PC-9 (cell line): Measurements from ENCODE around the gene CNGA2. TPM values are rescaled to one million over a fixed set of nuclear protein-coding genes. Genes with fewer than 3 reads are reported as not detected.

ENCODE experiments used
- BruUV-seq: library from RNA; stranded (reverse); fragments of 400-500 nt; replicated peaks from 2 replicates; lab custom pipeline; 2021; lab: Mats Ljungman, UMichigan
- CTCF ChIA-PET: fragments of 300-600 bp; sonication (Branson Sonifier 250); formaldehyde crosslinking; loops from one replicate; lab custom pipeline; 2022; ENCODE audit warnings: antibody characterized with exemption; lab: Charles Lee
- POLR2A ChIA-PET: fragments of 300-600 bp; sonication (Branson Sonifier 250); formaldehyde crosslinking; loops from one replicate; lab custom pipeline; 2022; ENCODE audit warnings: antibody characterized with exemption; ENCODE audit not compliant: unreplicated experiment; lab: Charles Lee
- DNase-seq, 2 experiments: peaks; one replicate each; pipeline versions ENCODE4 v3.0.0 to v3.0.0-alpha.2; 2015 to 2022; ENCODE audit warnings: mixed read lengths in 1 of 2
- H2AFZ ChIP-seq: fragments of 200-600 bp; sonication (generic); 2 replicates; pipeline ENCODE4 v1.8.1; 2017; ENCODE audit warnings: antibody characterized with exemption
- H3F3A ChIP-seq: fragments of 200-600 bp; sonication (generic); 2 replicates; pipeline ENCODE4 v1.8.1; 2017; ENCODE audit warnings: antibody characterized with exemption, mild to moderate bottlenecking, low read depth; ENCODE audit not compliant: insufficient read depth
- H3K27ac ChIP-seq: fragments of 200-600 bp; sonication (generic); 2 replicates; pipeline ENCODE4 v1.6.1; 2016; ENCODE audit warnings: mixed run types
- H3K27me3 ChIP-seq: fragments of 200-600 bp; sonication (generic); 2 replicates; pipeline ENCODE4 v1.6.1; 2016; ENCODE audit warnings: low read depth, mixed run types; ENCODE audit not compliant: insufficient read depth
- H3K36me3 ChIP-seq: fragments of 200-600 bp; sonication (generic); 2 replicates; pipeline ENCODE4 v1.6.1; 2016; ENCODE audit warnings: low read depth, mixed run types
- H3K4me1 ChIP-seq: fragments of 200-600 bp; sonication (generic); replicated peaks from 2 replicates; pipeline ENCODE4 v1.6.1; 2016; ENCODE audit warnings: mixed run types; ENCODE audit not compliant: insufficient read depth
- H3K4me2 ChIP-seq: fragments of 200-600 bp; sonication (generic); 2 replicates; pipeline ENCODE4 v1.6.1; 2017; ENCODE audit warnings: mixed run types
- H3K4me3 ChIP-seq: fragments of 200-600 bp; sonication (generic); 2 replicates; pipeline ENCODE4 v1.6.1; 2016; ENCODE audit warnings: mixed run types
- H3K79me2 ChIP-seq: fragments of 200-600 bp; sonication (generic); 2 replicates; pipeline ENCODE4 v1.6.1; 2017; ENCODE audit warnings: low read depth, mixed run types
- H3K9me2 ChIP-seq: fragments of 200-600 bp; sonication (generic); 2 replicates; pipeline ENCODE4 v1.8.1; 2017; ENCODE audit warnings: mild to moderate bottlenecking; ENCODE audit not compliant: insufficient read depth
- H3K9me3 ChIP-seq: fragments of 200-600 bp; sonication (generic); 2 replicates; pipeline ENCODE4 v1.8.1; 2016; ENCODE audit warnings: low read depth; ENCODE audit not compliant: insufficient read depth
- H4K20me1 ChIP-seq: fragments of 200-600 bp; sonication (generic); 2 replicates; pipeline ENCODE4 v1.8.1; 2017; ENCODE audit not compliant: insufficient read depth
- CTCF ChIP-seq: fragments of 200-600 bp; sonication (generic); conservative IDR thresholded peaks from 2 replicates; pipeline ENCODE4 v1.6.1; 2017; ENCODE audit warnings: mixed run types, antibody characterized with exemption, mild to moderate bottlenecking, moderate library complexity
- EZH2 ChIP-seq: fragments of 200-600 bp; sonication (generic); IDR thresholded peaks from 2 replicates; pipeline ENCODE4 v1.8.0; 2017; ENCODE audit warnings: antibody characterized with exemption, low read depth
- intact Hi-C: fragments of 100-400 bp; cut with micrococcal nuclease; formaldehyde crosslinking; loops from one replicate; pipeline ENCODE4 v1.10.0; 2022; ENCODE audit not compliant: unreplicated experiment
- total RNA-seq: library from RNA; stranded (reverse); gene quantifications from 2 replicates; pipeline ENCODE4 v1.2.3, GENCODE V29; 2021

Gene CNGA2
- total RNA-seq, 1 experiment from 2014 or later: not detected

DNA sequence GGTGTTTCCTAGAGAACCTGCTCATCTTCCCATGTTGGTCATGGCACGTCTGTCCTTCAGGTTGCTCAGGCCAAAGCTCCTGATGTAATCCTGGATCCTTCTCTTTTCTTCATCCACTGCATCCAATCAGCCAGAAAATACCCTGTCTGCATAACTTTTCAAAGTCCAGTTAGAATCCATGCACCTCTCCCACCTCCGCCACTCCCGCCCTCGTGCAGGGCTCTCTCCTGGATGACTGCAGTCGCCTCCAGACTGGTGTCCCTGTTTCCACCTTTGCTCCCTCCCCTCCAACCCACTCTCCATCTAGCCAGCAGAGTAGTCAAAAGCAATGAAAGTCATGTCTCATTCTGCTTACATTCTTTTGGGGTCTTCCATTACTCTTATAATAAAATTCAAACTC lies 16.0 kb downstream of the CNGA2 start:
- BruUV-seq: no TSS peak
- no peaks in the 10 kb centered on the region for H4K20me1 ChIP-seq
- H3K4me3 ChIP-seq: no peak overlapping the region
- no peaks in the 10 kb centered on the region for H3K9me2 ChIP-seq
- no peaks in the 10 kb centered on the region for H3K79me2 ChIP-seq
- no peak for DNase-seq
- POLR2A ChIA-PET: no interaction called here
- H3K36me3 ChIP-seq: no peaks in the 10 kb centered on the region
- H3K4me1 ChIP-seq: peaks cover 22% of the 10 kb centered on the region
- no peaks in the 10 kb centered on the region for H3K27me3 ChIP-seq
- intact Hi-C loops: loop anchor here (2.0 to 10.0 kb wide), 3 partner anchors 224 to 1176 kb away; partner anchors contain the start of gene GABRE
- H3K9me3 ChIP-seq: no peaks in the 10 kb centered on the region
- peaks cover 12% of the 10 kb centered on the region; the same call in 1 of the 2 replicates for H3F3A ChIP-seq
- no peak overlapping the region for H3K4me2 ChIP-seq
- H2AFZ ChIP-seq: no peak overlapping the region
- no peak overlapping the region for H3K27ac ChIP-seq
- TF ChIP-seq EZH2: no peak
- TF ChIP-seq CTCF: no peak
- CTCF ChIA-PET: interaction anchor here (0.6 kb wide), 1 partner anchor 578 kb away, joined by 3 read pairs; no protein-coding TSS in a partner anchor

DNA sequence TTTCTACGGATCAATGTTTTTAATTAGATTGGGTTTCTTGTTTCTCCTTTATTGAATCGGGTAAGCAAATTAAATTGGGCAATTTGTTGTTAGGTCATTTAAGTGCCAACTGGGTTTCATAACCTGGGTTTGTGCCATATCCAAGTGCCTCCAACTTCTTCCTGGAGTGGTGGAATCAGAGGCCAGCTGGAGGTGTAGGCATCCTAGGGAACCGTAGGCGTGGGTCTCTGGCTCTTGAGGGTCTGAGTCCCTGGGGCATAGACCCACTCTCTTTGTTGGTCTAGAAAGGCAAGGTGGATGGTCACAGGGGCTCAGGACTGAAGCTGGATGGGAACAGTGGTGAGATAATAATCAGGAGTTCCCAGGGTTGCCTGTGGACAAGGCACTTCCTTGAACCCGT lies 18.3 kb downstream of the CNGA2 start:
- Histone ChIP-seq H3K79me2 (no peaks in the 10 kb centered on the region), H3K4me3 (peak overlapping the region; percentile 36; the same call in 1 of the 2 replicates), H3K4me2 (peak overlapping the region; percentile 85), H3K36me3 (no peaks in the 10 kb centered on the region), H3K27ac (no peak overlapping the region), H3F3A (peaks cover 12% of the 10 kb centered on the region; the same call in 1 of the 2 replicates), H4K20me1 (no peaks in the 10 kb centered on the region), H3K9me3 (no peaks in the 10 kb centered on the region), H3K9me2 (no peaks in the 10 kb centered on the region), H2AFZ (peak overlapping the region; percentile 56; the same call in 1 of the 2 replicates), H3K4me1 (peaks cover 22% of the 10 kb centered on the region), H3K27me3 (no peaks in the 10 kb centered on the region)
- CTCF ChIA-PET: interaction anchor here (0.6 to 1.2 kb wide), 6 partner anchors 24 to 1068 kb away, joined by 3 to 5 read pairs (median 4); no protein-coding TSS in a partner anchor
- no peak for DNase-seq
- BruUV-seq: no TSS peak
- POLR2A ChIA-PET: interaction anchor here (0.6 kb wide), 1 partner anchor 1149 kb away, joined by 4 read pairs; no protein-coding TSS in a partner anchor
- TF ChIP-seq EZH2 (no peak), CTCF (no peak)
- intact Hi-C loops: loop anchor here (1.0 to 10.0 kb wide), 5 partner anchors 222 to 1068 kb away; partner anchors contain the start of gene GABRE

DNA sequence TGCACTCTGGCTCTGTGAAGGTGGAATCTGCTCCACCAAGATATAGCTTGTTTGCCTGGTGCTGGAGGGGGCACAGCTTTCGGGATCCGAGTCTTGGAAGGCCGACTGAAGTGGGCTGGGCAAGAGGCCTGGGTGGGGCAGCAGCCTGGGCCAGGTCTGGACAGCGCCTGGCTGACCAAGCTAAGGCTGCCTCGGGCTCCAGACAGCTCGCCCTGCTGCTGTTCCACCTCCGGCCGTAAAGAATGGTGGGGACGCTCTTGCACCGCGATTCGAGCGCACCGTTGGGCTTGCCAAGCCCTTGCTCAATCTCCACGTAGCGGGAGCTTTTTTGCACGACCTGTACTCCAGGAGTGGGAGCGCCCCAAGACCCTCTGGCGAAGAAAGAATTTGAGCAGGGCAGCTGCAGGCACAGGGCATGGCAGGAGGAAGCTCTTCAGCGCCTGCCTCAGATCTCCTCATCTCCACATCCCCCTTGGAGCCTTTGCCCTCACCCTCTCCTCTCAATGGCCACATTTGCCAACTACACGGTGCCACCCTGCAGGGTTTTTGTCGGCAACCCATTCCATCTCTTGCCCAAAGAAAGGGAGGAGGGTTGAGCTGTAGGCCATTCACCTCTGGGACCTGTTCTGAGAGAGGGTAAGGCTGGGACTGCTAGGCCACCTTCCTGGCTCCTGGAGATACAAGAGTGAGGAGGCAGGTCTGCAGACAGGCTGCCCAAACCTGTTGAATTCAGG lies 18.9 kb downstream of the CNGA2 start:
- TF ChIP-seq CTCF: peak; percentile 99
- no peak for TF ChIP-seq EZH2
- Histone ChIP-seq H3K4me2 (peak overlapping the region; percentile 85), H3K79me2 (no peaks in the 10 kb centered on the region), H3K9me2 (no peaks in the 10 kb centered on the region), H3K4me3 (peak overlapping the region; percentile 36; the same call in 1 of the 2 replicates), H3K27me3 (no peaks in the 10 kb centered on the region), H2AFZ (peak overlapping the region; percentile 56), H3K4me1 (peaks cover 22% of the 10 kb centered on the region), H3K36me3 (no peaks in the 10 kb centered on the region), H3K9me3 (no peaks in the 10 kb centered on the region), H3K27ac (peak overlapping the region; percentile 78), H4K20me1 (no peaks in the 10 kb centered on the region), H3F3A (peaks cover 12% of the 10 kb centered on the region; the same call in 1 of the 2 replicates)
- intact Hi-C loops: loop anchor here (1.0 to 10.0 kb wide), 6 partner anchors 43 to 1067 kb away; partner anchors contain the start of gene GABRE
- POLR2A ChIA-PET: interaction anchor here (0.6 to 0.7 kb wide), 2 partner anchors 43 to 1149 kb away, joined by 3 to 4 read pairs; no protein-coding TSS in a partner anchor
- peak; percentile 71 to 79 for DNase-seq
- CTCF ChIA-PET: interaction anchor here (0.6 to 1.2 kb wide), 6 partner anchors 24 to 1068 kb away, joined by 3 to 5 read pairs (median 4); no protein-coding TSS in a partner anchor
- BruUV-seq: no TSS peak
